Right lobe of liver (tissue), 4 donors: ENCODE results near the gene CAMTA1.

Source experiments
- CTCF ChIP-seq, 4 donors: fragments of 200-600 bp in 3 of 4; fragments of 450-650 bp in 1 of 4; IDR thresholded peaks; one replicate each; pipeline versions ENCODE4 v1.5.1 to v1.8.0; 2016 to 2022; ENCODE audit warnings: antibody characterized with exemption in 4 of 4, mild to moderate bottlenecking in 2 of 4
- POLR2A ChIP-seq: fragments of 450-650 bp; IDR thresholded peaks from one replicate; pipeline ENCODE4 v1.6.1; 2017; ENCODE audit warnings: antibody characterized with exemption, mild to moderate bottlenecking
- donor health status: DM: no; HTN: no; CAD: no.
- donor health status: DM: no; HTN: no; CAD: no.
- donor health status: DM: no; HTN: yes; CAD: no.

DNA sequence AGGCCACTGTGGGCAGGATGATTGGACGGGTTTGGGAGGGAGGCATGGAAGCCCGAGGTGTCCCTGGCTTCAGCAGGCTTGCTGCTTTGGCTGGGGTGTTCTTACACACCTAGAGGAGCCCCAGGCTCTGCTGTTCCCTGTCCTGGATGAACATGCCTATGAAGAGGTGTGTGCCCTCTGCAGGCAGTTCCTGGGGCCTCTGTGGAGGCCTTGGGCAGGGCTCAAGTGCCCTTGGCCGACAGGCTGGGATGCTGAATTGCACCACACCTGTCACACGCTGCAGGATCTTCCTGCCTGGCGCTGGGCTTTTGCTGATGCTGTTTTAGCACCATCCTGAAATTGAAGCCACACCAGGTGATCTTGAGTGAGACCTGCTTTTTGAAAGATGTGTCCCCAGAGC is 570.8 kb downstream of the CAMTA1 start:
- TF ChIP-seq CTCF (IDR thresholded peaks at IDR 0.05) (no peak), POLR2A (no peak)
